WTC11 (cell line): Measurements from ENCODE around the gene LINS1. TPM values are rescaled to one million over a fixed set of nuclear protein-coding genes. Genes with fewer than 3 reads are reported as not detected.

Experiments used
- ATAC-seq: fragments of 200-7000 bp; cut with Tn5 transposase; 2 replicates; pipeline ENCODE4 v1.10.0; 2021; ENCODE audit warnings: mild to moderate bottlenecking, moderate library complexity
- CTCF ChIA-PET: fragments of 300-600 bp; sonication (Branson Sonifier 250); formaldehyde crosslinking; loops from one replicate; lab custom pipeline; 2021; ENCODE audit warnings: antibody characterized with exemption; lab: Charles Lee
- POLR2A ChIA-PET: fragments of 350-600 bp; sonication (Branson Sonifier 250); formaldehyde crosslinking; loops from one replicate; lab custom pipeline; 2021; ENCODE audit warnings: antibody characterized with exemption; lab: Charles Lee
- DNase-seq: peaks from one replicate; pipeline ENCODE4 v3.0.0; 2021; ENCODE audit warnings: low spot score
- H3K27ac Mint-ChIP-seq: 2 replicates; pipeline ENCODE4 v1.8.0; 2021; ENCODE audit warnings: mixed read lengths
- H3K27me3 Mint-ChIP-seq: 2 replicates; pipeline ENCODE4 v1.8.0; 2021; ENCODE audit warnings: low read depth, mild to moderate bottlenecking, moderate library complexity, mixed read lengths
- H3K36me3 Mint-ChIP-seq: 2 replicates; pipeline ENCODE4 v1.8.0; 2021; ENCODE audit warnings: mixed read lengths
- H3K4me1 Mint-ChIP-seq: 2 replicates; pipeline ENCODE4 v1.8.0; 2022; ENCODE audit warnings: mixed read lengths
- H3K4me3 Mint-ChIP-seq: 2 replicates; pipeline ENCODE4 v1.8.0; 2021; ENCODE audit warnings: mild to moderate bottlenecking, moderate library complexity, mixed read lengths
- H3K9me3 Mint-ChIP-seq: 2 replicates; pipeline ENCODE4 v1.8.0; 2021; ENCODE audit warnings: mixed read lengths
- ATF6 ChIP-seq: sonication (generic); formaldehyde crosslinking; IDR thresholded peaks from 2 replicates; pipeline ENCODE4 v1.8.1; 2023; ENCODE audit warnings: mild to moderate bottlenecking, missing genetic modification reagents
- E2F1 ChIP-seq: sonication (generic); formaldehyde crosslinking; IDR thresholded peaks from 2 replicates; pipeline ENCODE4 v1.8.0; 2022; ENCODE audit warnings: mild to moderate bottlenecking, missing genetic modification reagents
- FOXP1 ChIP-seq: sonication (generic); formaldehyde crosslinking; IDR thresholded peaks from 2 replicates; pipeline ENCODE4 v1.8.0; 2022; ENCODE audit warnings: missing genetic modification reagents, mild to moderate bottlenecking, moderate library complexity, borderline replicate concordance
- GRHL2 ChIP-seq: fragments of 250-450 bp; sonication (Bioruptor Pico); IDR thresholded peaks from 2 replicates; pipeline ENCODE4 v1.8.0; 2022; ENCODE audit warnings: mild to moderate bottlenecking, moderate library complexity; ENCODE audit not compliant: insufficient replicate concordance, severe bottlenecking
- HMGA2 ChIP-seq: fragments of 250-450 bp; sonication (Bioruptor Pico); IDR thresholded peaks from 2 replicates; pipeline ENCODE4 v1.4.0; 2021; ENCODE audit warnings: mild to moderate bottlenecking, moderate library complexity
- JAZF1 ChIP-seq: fragments of 250-450 bp; sonication (Bioruptor Pico); IDR thresholded peaks from 2 replicates; pipeline ENCODE4 v1.9.0; 2021; ENCODE audit warnings: moderate library complexity, mild to moderate bottlenecking, inconsistent platforms
- RELA ChIP-seq: sonication (generic); formaldehyde crosslinking; IDR thresholded peaks from 2 replicates; pipeline ENCODE4 v1.8.1; 2022; ENCODE audit warnings: missing genetic modification reagents, mild to moderate bottlenecking, borderline replicate concordance
- ZBTB21 ChIP-seq: sonication (generic); formaldehyde crosslinking; IDR thresholded peaks from 2 replicates; pipeline ENCODE4 v1.8.1; 2023; ENCODE audit warnings: mild to moderate bottlenecking, missing genetic modification reagents, borderline replicate concordance
- ZNF263 ChIP-seq: sonication (generic); formaldehyde crosslinking; IDR thresholded peaks from 2 replicates; pipeline ENCODE4 v1.8.1; 2022; ENCODE audit warnings: low read depth, mild to moderate bottlenecking, moderate library complexity, missing genetic modification reagents
- ZNF416 ChIP-seq: fragments of 250-450 bp; sonication (Bioruptor Pico); IDR thresholded peaks from 2 replicates; pipeline ENCODE4 v1.9.0; 2021; ENCODE audit warnings: mild to moderate bottlenecking, inconsistent platforms
- ZNF425 ChIP-seq: fragments of 250-450 bp; sonication (Bioruptor Pico); conservative IDR thresholded peaks from 2 replicates; pipeline ENCODE4 v1.9.0; 2021; ENCODE audit warnings: mild to moderate bottlenecking
- total RNA-seq: library from RNA; stranded (reverse); gene quantifications from 3 replicates; pipeline ENCODE4 v1.2.3, GENCODE V29; 2021
- TF ChIP-seq, protein P1 (sequence below): sonication (generic); formaldehyde crosslinking; IDR thresholded peaks from 2 replicates; pipeline ENCODE4 v1.8.1; 2023; ENCODE audit warnings: mild to moderate bottlenecking, missing genetic modification reagents, borderline replicate concordance
- TF ChIP-seq, protein P2 (sequence below): fragments of 250-450 bp; sonication (Bioruptor Pico); IDR thresholded peaks from 2 replicates; pipeline ENCODE4 v1.8.0; 2021; ENCODE audit warnings: mild to moderate bottlenecking
- TF ChIP-seq, protein P3 (sequence below): sonication (generic); formaldehyde crosslinking; IDR thresholded peaks from 2 replicates; pipeline ENCODE4 v1.8.0; 2022; ENCODE audit warnings: missing genetic modification reagents
- TF ChIP-seq, protein P4 (sequence below): sonication (generic); formaldehyde crosslinking; IDR thresholded peaks from 2 replicates; pipeline ENCODE4 v1.8.1; 2023; ENCODE audit warnings: mild to moderate bottlenecking, missing genetic modification reagents

Gene LINS1
- total RNA-seq, 1 experiment from 2014 or later: 10.4 TPM

DNA sequence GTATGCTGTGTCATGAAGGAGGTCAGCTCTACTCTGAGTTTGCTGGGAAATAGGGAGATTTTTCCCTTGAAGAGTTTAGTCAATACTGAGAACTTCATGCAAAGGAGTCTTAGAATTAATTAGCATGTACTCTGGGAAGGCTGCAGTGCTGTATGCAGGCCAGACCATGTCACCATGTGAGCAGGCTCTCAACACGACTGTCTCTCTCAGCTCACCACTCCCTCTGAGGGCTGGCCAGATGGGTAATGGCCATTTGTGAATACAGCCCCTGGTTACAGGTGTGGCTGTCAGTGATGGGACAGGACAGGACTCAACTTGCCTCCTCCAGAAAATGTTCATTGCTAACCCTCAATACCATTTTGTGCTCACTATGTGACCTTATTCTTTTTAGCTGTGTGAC is 68.1 kb downstream of the LINS1 start:
- DNase-seq (no peak), ATAC-seq (no peak)
- POLR2A ChIA-PET: no interaction called here
- Mint-ChIP-seq H3K4me1 (no peaks in the 10 kb centered on the region), H3K9me3 (peaks cover 18% of the 10 kb centered on the region), H3K27ac (no peak overlapping the region), H3K4me3 (no peak overlapping the region), H3K27me3 (peaks cover 2% of the 10 kb centered on the region; the same call in 1 of the 2 replicates), H3K36me3 (peaks cover 10% of the 10 kb centered on the region)
- TF ChIP-seq ZBTB21 (CRISPR knock-in tag) (no peak), RELA (CRISPR knock-in tag) (no peak), FOXP1 (no peak), ATF6 (CRISPR knock-in tag) (no peak), ZNF425 (no peak), ZNF263 (CRISPR knock-in tag) (no peak)
- CTCF ChIA-PET: no interaction called here

- H3K4me1 Mint-ChIP-seq: no peaks in the 10 kb centered on the region
- H3K27ac Mint-ChIP-seq: no peak overlapping the region
- DNase-seq (no peak), ATAC-seq (no peak)
- ChIA-PET CTCF (interaction anchor here (0.9 kb wide), 1 partner anchor 182 kb away, joined by 3 read pairs; no protein-coding TSS in a partner anchor), POLR2A (no interaction called here)
- H3K9me3 Mint-ChIP-seq: peaks cover 3% of the 10 kb centered on the region
- H3K27me3 Mint-ChIP-seq: no peaks in the 10 kb centered on the region
- no peaks in the 10 kb centered on the region for H3K36me3 Mint-ChIP-seq
- H3K4me3 Mint-ChIP-seq: no peak overlapping the region
- TF ChIP-seq HMGA2 (CRISPR knock-in tag) (no peak), E2F1 (no peak), ZNF416 (CRISPR knock-in tag) (no peak), GRHL2 (CRISPR knock-in tag) (no peak), JAZF1 (CRISPR knock-in tag) (no peak)
- TF ChIP-seq, protein P1, sequence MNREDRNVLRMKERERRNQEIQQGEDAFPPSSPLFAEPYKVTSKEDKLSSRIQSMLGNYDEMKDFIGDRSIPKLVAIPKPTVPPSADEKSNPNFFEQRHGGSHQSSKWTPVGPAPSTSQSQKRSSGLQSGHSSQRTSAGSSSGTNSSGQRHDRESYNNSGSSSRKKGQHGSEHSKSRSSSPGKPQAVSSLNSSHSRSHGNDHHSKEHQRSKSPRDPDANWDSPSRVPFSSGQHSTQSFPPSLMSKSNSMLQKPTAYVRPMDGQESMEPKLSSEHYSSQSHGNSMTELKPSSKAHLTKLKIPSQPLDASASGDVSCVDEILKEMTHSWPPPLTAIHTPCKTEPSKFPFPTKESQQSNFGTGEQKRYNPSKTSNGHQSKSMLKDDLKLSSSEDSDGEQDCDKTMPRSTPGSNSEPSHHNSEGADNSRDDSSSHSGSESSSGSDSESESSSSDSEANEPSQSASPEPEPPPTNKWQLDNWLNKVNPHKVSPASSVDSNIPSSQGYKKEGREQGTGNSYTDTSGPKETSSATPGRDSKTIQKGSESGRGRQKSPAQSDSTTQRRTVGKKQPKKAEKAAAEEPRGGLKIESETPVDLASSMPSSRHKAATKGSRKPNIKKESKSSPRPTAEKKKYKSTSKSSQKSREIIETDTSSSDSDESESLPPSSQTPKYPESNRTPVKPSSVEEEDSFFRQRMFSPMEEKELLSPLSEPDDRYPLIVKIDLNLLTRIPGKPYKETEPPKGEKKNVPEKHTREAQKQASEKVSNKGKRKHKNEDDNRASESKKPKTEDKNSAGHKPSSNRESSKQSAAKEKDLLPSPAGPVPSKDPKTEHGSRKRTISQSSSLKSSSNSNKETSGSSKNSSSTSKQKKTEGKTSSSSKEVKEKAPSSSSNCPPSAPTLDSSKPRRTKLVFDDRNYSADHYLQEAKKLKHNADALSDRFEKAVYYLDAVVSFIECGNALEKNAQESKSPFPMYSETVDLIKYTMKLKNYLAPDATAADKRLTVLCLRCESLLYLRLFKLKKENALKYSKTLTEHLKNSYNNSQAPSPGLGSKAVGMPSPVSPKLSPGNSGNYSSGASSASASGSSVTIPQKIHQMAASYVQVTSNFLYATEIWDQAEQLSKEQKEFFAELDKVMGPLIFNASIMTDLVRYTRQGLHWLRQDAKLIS (CRISPR knock-in tag): no peak
- TF ChIP-seq, protein P2, sequence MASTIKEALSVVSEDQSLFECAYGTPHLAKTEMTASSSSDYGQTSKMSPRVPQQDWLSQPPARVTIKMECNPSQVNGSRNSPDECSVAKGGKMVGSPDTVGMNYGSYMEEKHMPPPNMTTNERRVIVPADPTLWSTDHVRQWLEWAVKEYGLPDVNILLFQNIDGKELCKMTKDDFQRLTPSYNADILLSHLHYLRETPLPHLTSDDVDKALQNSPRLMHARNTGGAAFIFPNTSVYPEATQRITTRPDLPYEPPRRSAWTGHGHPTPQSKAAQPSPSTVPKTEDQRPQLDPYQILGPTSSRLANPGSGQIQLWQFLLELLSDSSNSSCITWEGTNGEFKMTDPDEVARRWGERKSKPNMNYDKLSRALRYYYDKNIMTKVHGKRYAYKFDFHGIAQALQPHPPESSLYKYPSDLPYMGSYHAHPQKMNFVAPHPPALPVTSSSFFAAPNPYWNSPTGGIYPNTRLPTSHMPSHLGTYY (CRISPR knock-in tag): no peak
- TF ChIP-seq, protein P3, sequence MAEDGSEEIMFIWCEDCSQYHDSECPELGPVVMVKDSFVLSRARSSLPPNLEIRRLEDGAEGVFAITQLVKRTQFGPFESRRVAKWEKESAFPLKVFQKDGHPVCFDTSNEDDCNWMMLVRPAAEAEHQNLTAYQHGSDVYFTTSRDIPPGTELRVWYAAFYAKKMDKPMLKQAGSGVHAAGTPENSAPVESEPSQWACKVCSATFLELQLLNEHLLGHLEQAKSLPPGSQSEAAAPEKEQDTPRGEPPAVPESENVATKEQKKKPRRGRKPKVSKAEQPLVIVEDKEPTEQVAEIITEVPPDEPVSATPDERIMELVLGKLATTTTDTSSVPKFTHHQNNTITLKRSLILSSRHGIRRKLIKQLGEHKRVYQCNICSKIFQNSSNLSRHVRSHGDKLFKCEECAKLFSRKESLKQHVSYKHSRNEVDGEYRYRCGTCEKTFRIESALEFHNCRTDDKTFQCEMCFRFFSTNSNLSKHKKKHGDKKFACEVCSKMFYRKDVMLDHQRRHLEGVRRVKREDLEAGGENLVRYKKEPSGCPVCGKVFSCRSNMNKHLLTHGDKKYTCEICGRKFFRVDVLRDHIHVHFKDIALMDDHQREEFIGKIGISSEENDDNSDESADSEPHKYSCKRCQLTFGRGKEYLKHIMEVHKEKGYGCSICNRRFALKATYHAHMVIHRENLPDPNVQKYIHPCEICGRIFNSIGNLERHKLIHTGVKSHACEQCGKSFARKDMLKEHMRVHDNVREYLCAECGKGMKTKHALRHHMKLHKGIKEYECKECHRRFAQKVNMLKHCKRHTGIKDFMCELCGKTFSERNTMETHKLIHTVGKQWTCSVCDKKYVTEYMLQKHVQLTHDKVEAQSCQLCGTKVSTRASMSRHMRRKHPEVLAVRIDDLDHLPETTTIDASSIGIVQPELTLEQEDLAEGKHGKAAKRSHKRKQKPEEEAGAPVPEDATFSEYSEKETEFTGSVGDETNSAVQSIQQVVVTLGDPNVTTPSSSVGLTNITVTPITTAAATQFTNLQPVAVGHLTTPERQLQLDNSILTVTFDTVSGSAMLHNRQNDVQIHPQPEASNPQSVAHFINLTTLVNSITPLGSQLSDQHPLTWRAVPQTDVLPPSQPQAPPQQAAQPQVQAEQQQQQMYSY (CRISPR knock-in tag): no peak
- TF ChIP-seq, protein P4, sequence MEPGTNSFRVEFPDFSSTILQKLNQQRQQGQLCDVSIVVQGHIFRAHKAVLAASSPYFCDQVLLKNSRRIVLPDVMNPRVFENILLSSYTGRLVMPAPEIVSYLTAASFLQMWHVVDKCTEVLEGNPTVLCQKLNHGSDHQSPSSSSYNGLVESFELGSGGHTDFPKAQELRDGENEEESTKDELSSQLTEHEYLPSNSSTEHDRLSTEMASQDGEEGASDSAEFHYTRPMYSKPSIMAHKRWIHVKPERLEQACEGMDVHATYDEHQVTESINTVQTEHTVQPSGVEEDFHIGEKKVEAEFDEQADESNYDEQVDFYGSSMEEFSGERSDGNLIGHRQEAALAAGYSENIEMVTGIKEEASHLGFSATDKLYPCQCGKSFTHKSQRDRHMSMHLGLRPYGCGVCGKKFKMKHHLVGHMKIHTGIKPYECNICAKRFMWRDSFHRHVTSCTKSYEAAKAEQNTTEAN (CRISPR knock-in tag): no peak
Measured at GRCh38 chr15:100531823-100532327, 70.1 kb downstream of the LINS1 start.
